Keratinocyte (primary cell): Measurements from ENCODE around the gene CD55.

Experiments
- EZH2 ChIP-seq: IDR thresholded peaks from one replicate; pipeline ENCODE4 v1.6.1; 2012; ENCODE audit warnings: inconsistent platforms, mild to moderate bottlenecking, low read length, moderate library complexity
- TF ChIP-seq, protein P1 (sequence below), 3 experiments: IDR thresholded peaks in 1 of 3; conservative IDR thresholded peaks in 1 of 3; optimal IDR thresholded peaks in 1 of 3; 2 replicates in 2 of 3; 3 replicates in 1 of 3; pipeline versions ENCODE3 to v1.5.1; 2011; ENCODE audit warnings: low read length in 3 of 3, mild to moderate bottlenecking in 3 of 3, moderate library complexity in 2 of 3, control low read depth in 1 of 3, inconsistent platforms in 1 of 3; ENCODE audit not compliant: insufficient read depth in 2 of 3; ENCODE audit errors: extremely low read depth in 1 of 3

- TF ChIP-seq EZH2 = no peak
- TF ChIP-seq, protein P1, sequence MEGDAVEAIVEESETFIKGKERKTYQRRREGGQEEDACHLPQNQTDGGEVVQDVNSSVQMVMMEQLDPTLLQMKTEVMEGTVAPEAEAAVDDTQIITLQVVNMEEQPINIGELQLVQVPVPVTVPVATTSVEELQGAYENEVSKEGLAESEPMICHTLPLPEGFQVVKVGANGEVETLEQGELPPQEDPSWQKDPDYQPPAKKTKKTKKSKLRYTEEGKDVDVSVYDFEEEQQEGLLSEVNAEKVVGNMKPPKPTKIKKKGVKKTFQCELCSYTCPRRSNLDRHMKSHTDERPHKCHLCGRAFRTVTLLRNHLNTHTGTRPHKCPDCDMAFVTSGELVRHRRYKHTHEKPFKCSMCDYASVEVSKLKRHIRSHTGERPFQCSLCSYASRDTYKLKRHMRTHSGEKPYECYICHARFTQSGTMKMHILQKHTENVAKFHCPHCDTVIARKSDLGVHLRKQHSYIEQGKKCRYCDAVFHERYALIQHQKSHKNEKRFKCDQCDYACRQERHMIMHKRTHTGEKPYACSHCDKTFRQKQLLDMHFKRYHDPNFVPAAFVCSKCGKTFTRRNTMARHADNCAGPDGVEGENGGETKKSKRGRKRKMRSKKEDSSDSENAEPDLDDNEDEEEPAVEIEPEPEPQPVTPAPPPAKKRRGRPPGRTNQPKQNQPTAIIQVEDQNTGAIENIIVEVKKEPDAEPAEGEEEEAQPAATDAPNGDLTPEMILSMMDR (optimal IDR thresholded peaks at IDR 0.05 in 1 of 3, IDR thresholded peaks at IDR 0.05 in 1 of 3, conservative IDR thresholded peaks at IDR 0.05 in 1 of 3; ENCODE audit: extremely low read depth in 1 of 3, insufficient read depth in 2 of 3, low read length in 3 of 3) = no peak
Measured at GRCh38 chr1:207283421-207283820, 38.1 kb upstream of the CD55 start.
